ENCODE measurements around the gene DOCK2.

DNA sequence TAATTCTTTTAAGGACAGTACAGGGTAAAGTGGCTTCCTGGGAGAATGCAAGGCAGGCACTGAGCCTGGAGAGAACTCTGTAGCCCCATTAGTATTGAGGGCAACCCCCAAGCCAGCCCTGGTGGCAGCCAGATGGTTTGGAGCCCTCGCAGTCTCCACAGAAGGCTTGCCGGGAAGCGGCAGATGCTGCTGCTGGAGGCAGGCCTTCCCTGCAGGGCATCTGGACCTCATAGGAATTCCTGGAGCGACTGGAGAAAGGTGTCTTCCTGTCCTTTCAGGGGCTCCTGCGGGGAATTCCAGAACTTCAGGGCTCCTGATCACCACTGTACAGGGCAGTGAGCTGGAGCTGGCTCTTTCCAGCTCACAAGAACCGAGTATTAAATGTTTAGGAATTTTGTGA is 175.7 kb downstream of the DOCK2 start:
- TF ChIP-seq CTCF (IDR thresholded peaks at IDR 0.05) (no peak), POLR2A (IDR thresholded peaks at IDR 0.05) (no peak)
